NCI-H187 (cell line): Measurements from ENCODE around the gene ATP2C2.

Source experiments
- DNase-seq, 2 experiments: peaks; one replicate each; lab custom pipeline; 2025; lab: John Stamatoyannopoulos, UW

Gene ATP2C2

DNA sequence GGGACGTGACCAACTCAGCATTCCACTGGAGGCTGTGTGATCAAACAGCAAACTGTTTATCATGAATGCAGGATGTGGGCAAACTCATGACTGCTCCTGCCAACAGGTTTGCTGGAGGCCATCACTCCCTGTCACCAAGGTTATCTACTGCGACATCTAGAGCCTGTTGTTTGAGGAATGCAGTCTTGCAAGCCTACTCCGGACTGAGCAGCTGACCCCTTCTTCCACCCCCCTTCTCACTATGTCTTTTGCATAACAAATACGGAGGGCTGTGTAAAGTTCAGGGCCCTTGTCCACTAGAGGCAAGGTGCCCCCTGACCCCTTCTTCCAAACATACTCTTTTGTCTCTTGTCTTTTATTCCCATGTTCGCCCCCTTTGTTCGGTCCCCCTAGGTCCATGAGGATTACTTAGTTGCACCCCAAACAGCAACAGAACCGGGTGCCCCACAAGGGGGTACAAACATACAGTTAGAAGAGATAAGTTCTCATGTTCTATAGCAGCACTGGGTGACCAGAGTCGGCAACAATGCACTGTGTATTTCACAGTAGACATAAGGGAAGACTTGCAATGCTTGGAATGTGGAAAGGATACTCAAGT is 107.4 kb downstream of the ATP2C2 start:
- no peak for DNase-seq

DNA sequence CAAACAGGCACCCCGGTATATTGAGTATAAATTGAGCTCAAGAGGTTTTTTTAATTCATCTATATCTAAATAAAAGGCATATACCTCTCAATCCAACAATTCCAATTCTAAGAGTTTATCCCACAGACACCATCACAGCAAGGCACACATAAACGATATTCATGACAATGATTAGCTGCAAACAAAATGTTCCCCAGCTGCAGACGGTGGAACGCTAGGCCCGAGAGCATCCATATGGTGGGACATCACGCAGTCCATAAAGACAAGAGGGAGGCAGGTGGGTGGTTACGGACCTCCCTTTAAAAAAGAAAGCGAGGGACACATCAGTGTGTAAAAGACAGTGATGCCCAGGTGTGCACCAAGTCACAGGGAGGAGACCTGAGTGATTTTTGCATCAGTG is 108.1 kb downstream of the ATP2C2 start:
- no peak for DNase-seq

DNA sequence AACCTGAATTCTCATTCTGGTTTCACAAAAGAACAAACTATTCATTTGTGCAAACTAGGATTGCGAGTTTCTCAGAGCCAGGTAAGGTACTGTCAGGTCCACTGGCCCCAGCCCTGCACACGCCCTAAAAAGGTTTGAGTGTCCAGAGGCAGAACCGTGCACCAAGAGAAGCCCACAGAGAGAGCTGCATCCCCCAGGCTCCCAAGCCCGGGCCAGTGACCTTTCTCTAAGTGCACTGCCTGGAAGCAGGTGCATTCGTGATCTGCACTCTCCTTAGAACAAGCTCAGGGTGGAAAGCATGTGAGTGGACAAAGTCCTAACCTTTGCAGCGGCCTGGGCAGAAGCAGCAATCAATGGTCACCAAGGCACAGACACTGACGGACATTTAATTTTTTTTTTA is 109.3 kb downstream of the ATP2C2 start:
- DNase-seq, result no peak

DNA sequence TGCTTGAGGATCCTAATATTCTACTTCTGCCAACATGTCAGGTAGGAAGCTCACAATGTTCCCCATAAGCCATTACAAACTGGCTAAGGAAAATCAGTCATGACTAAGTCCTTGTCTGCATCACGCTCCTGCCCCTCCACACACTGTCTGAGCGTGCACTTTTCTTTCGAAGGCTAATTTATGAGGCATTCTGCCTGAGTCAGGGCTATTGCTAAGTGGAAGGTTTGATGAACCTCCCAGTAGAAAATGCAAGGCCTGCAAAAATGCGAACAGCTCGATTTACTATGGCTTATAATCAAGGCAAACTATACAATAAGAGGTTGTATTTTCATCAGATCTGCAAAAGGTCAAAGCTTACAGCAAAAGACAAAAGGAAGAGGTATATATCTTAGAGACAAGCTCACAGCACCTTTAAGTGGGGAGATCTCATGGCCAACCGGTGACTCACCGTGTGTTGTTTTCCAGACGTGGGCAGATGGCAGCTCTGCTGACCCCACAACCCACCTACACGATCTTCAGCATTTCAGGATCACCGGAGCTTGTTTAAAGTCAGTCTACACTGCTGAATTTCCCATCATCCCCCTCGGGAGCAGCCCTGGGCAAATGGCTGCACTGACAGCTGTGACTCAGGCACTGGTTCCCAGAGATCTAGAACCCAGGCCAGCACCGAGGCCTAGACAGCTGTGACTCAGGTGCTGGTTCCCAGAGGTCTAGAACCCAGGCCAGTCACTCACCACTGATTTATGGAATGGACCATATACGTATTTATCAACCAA is 110.0 kb downstream of the ATP2C2 start:
- no peak for DNase-seq

DNA sequence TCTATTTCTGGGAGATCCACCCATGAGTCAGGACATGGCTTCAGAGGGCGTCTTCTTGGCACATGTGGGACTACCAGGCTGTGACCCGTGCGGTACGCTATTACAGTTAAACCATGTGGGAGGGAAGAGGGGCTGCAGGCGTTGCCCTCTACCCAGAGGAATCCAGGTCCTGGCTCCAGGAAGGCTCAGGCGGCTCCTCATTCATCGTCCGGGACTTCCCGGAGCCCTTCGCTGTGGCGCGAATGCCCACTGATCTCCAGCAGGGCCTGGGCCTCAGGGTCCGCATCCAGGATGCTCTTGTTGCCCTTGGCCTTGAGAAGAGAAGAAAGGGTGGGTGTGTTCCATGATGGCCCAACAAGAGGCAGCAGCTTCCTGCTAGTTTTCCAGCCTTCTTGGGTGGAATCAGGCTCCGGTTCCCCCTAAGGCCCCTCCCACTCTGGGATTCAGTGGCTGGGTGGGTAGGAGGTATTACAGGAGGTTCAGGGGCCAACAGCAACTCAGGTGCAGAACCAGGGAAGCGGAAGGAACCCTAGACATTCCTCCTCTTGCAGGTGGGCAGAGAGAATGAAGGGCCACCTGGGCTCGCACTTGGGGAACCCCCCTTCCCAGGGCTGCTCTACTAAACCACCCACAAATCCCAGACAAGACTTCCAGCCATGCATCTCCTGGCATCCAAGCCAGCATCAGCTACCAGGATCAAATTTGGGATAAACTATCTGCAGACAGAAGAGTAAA is 111.5 kb downstream of the ATP2C2 start:
- DNase-seq, result no peak

DNA sequence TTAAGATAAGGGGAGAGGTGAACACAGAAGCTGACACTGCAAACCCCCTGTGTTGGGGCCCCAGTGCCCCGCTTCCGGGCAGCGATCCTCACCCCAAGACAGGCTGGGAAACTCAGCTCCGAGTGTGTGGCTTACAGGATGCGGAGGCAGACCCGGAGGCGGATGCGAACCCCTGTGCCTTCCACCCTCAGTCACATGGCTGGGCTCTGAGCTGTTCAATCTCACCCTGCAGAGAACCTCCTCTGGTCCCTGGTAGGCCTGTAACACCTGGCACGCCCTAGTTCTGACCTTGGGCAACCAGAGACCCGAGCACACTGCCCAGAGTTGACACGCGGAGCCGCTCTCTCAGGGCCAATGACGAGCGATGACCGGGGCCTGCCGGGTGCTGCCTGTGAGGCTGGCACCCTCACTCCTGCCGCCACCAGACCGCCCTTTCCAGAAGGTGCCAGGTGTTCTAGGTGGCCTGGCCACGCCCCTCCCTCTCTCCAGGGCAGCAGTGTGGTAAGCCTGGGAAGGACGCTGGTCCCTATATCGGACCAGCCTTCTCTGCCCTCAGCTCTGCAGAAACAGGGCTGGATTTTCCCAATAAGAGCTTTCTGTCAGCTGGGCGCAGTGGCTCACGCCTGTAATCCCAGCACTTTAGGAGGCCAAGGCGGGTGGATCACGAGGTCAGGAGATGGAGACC is 112.9 kb downstream of the ATP2C2 start:
- DNase-seq, result no peak

DNA sequence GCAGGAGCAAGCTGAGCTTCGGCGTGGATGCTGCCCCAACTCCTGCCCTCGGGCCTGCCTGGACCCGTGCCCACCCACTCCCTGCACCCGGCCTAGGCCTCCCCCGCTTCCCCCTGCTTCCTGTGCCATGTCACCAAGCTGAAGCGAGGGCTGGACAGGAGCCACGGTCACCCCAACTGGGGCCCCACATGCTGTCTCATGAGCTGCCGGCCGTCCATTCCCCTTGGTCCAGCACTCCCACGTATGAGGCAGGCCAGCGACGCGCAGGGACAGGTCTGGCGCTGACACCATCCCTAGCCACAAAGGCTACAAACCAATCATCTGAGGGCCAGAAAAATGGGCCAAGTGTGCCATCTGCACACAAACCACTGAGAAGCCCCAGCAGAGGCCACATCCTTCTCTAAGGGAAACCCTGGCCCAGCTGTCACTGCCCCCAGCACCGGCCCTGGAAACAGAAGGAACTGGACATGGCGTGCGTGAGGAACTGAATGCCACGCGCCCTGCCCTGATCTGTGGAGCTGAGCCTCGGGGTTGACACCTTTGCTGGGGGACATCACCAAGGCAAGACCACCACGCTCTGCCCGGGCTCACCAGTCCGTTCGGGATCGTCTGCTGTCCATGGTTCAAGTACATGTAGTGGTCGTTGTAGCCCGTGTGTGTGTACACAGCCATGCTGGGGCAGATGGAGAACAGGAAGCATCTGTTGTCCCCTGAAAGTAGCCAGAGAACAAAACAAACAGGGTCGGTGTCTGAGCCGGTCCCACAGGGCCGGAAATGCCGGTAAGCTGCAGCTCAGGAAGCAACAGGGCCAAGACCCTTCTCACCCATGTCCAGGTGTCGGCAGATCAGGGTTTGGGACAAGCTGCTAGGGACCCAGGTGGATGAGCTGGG is 113.9 kb downstream of the ATP2C2 start:
- DNase-seq, result no peak

DNA sequence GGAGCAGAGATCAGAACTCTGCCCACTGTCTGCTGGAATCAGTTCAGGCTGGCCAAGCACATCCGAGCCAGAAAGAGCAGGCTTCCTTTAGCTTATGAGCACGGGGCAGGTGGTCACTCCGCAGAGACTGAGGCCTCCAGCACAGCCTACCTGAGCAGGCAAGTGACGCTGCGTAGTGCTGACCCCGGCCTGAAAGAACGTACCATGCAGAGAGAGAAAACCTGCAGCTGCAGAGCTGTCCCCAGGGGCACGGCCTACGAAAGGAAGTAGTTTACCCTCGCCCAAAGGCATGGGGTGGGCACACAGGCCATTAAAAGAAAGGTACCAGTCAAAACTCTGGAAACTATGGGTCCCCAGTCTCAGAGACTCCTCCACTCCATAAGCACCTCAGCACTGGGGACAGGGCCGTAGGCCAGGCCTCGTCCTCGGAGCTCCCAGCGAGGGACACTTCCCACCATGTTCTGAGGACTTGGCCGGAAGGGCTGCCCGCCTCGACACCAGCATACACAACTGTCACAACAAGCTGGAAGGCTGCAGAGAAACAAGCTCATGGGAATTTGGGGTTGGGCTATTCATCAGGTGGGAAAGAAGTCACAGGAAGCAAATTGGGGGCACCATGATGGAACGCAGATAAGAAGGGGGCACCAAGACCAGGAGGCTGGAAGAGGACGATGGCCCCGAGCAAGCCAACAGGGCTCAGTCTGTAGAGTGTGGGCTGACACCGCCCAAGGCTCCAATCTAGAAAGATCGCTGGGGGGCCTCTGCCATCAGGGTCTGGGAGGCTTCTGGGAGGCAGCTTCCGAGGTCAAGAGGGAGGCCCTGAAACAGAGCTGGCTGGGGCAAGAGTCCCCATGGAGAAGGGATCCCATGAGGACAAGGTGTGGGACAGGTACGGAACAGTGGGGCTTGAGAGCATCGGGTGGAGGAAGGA is 114.9 kb downstream of the ATP2C2 start:
- DNase-seq, result no peak

DNA sequence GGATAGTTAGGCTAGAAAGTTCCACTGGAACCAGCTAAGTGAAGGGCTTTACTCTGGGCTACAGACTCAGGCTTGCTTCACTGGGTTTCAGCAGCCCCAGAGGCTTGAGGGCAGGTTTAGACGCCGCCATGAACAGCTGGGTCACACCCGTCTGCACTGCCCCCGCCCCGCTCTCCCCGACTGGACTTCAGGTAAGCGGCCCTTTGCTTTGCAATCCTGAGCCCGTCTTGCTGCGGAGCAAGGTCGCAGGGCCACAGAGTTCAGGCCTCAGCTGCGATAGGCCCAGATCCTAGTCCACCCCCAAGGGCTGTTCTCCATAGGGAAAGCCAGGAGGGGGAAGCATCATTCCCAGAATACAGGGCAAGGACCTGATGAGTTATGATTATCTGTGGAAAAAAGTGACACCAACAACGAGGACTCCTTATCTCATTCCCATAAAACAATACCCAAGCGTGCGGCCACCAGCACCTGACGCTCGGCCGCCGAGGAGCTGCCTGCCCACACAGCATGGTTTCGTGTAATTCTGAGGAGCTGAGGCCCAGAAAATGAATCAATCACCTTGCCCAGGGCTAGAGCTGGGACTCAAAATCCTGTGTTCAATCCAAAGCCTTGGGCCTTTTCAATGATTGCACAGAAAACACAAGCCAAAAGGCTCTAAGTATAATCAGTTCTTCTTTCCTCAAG is 115.7 kb downstream of the ATP2C2 start:
- DNase-seq, result no peak

DNA sequence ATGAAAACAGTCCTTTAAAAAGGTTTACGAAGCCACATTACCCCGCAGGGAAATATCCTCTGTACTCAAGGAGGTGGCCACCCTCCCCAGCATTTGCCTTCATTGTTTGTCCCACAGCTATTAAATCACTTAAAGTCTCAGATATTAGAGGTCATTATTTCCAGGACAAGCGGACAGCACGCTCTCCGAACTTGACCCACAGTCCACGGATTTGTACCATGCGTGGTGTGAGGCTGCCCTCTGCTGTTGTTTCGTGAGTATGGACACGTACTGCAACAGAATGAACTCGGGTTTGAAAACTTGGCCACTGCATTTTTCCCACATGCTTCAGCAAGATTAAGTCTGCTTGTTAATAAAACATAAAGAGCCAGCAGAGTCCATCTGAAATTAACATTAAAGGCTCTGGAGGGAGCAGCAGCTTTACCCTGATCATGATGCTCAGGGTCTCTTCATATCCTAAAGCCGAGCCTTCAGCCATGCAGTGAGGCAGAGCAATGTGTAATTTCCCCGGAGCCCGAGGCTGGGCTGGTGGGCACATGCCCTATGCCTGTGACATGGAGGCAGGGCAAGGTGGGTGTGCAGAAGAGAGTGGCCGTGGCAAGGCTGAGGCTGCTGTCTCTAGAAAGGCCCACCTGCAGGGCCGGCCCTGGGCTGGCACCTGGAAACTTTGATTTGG is 116.4 kb downstream of the ATP2C2 start:
- DNase-seq, result no peak

DNA sequence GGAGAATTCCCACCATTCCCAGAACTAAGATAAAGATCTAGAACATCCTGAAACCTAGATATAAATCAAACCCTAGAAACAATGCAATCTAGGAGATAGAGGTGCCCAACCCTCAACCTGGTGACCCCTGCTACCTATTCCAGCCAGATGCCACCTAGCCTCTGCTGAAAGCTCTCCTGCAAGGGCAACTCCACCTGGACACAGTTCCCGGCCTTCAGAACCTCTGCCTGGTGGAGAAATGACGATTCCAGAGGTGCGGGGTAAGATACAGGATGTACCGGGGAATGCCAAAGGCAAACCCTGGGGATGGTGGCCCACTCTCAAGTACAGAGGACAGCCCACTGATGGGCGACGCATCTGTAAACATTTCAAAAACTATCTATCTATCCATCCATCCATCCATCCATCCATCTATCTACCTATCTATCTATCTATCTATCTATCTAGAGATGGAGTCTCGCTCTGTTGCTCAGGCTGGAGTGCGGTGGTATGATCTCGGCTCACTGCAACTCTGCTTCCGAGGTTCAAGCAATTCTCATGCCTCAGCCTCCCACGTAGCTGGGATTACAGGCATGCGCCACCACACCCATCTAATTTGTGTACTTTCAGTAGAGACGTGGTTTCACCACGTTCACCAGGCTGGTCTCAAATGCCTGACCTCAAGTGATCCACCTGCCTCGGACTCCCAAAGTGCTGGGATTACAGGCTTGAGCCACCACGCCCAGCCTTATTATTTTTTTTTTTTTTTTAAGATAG is 117.1 kb downstream of the ATP2C2 start:
- DNase-seq, result no peak

DNA sequence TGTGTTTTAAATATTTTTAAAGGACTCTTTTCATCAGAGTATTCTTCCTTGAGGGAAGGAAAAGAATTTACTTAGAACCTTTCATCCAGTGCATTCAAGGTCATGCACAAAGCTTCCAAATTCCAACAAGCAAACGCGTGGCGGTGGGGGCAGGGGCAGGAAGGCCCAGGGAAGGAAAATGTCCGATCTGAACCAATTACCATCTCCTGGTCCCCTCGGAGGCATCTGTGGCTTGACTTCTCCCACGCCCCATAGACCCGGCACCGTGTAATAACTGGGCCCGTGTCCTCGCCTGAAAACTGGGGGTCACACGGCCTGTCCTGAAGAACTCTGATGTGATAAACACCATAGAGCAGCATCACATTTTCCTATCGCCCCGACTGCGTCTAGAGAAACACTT is 117.8 kb downstream of the ATP2C2 start:
- no peak for DNase-seq

DNA sequence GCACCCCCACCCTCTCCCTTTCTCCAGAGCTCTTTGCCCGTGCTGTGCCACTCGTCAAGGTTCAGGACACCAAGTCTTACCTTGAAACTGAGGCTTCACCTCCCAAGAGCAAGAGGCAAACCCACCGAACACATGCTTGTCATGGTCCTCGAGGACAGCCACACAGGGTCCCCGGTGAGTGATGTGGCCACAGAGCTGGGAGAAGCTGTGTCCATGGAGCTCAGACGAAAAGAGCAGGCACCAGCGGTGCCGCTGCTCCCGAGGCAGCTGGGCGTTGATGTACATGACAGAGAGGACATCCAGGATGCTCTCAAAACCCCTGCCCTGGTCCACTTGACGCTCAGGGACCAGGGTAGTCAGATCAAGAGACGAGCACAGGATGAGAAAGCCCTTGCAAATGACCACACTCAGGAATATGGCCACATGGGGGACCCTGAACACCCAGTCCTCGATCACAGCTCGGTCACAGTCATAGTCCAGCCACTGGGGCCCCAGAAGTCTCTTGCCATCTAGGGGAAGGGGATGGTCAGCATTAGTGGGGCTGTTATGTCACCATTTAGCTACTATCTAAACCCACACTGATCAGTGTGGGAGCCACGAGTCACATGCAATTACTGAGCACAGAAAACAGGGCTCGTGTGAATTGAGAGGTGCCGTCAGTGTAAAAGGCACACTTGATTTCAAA is 118.4 kb downstream of the ATP2C2 start:
- DNase-seq, result no peak

DNA sequence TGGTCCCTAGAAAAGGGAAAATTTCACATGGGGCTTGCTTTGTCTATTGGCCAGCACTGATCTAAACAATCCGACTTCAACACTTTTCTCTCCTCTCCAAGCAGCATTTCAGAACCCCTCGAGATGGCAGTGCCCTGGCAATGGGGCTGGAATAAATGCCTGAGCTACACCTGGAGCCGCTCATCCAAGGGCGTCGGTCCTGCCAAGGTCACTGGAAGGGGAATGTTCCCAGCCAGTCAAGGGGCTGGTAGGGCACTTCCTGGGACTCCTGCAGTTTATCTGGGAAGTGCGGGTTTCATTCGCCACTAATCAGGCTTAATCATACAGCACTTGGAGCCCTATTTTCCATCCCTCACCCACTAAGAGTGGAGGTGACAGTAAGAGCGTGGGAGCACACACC is 119.0 kb downstream of the ATP2C2 start:
- no peak for DNase-seq

DNA sequence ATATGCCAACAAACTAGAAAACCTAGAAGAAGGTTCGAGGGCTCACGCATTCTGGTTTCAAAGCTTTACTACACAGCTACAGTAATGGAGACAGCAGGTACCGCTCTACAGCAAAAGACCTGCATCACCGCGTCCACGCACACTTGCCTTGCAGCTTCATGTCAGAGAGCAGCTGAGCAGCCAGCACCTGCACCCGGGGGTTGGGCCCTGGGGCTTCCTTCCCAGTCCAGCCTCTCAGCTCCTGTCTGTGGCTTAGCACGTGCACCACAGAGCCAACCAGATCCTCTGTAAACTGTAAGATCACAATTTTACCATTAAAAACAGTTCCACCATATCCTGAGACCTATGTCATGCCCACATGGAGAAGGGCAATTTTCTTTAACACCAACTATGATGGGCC is 120.8 kb downstream of the ATP2C2 start:
- DNase-seq, result no peak

DNA sequence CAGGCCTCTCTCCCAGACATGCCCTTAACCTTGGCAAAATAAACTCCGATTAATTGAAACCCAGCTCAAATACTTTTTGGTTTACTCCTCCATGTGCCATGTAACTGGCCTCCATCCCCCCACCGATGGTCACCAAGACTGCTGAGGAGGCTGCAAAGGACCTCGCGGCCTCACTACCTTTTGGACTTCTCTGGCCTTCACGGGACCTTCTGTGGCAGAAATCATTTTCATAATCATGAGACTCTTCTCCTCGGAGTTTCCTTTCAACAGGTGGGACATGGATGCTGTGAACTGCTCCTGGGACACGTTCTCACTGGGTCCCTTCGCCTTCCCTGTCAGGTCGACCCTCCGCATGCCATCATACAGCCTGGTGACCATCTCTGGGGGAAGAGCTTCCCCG is 127.2 kb downstream of the ATP2C2 start:
- no peak for DNase-seq

DNA sequence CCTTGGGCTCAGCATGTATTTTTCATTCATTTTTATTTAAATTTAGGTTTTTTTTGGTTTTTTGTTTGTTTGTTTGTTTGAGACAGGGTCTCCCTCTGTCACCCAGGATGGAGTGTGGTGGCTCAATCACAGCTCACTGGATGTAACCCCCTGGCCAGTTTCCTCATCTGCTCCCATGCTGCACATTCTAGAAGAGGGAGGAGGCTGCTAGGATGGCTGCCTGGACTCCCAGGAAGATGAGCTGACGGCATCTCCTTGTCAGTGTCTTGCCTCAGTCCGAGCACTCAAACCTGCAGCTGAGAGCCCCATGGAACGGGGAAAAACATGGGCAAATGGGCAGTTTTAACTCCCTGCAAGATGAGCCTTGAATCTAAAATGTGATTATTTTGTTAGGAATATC is 128.7 kb downstream of the ATP2C2 start:
- DNase-seq, result no peak
